ENCODE data around the gene EFCAB12.

The EFCAB12 gene

GRCh38 chr3:129462361-129462968, 34.0 kb upstream of the EFCAB12 start:
- in situ Hi-C loops (cut with HindIII; ENCODE audit: low pct_ligation_motif_present, low sequenced_read_pairs): no loop called here
- no peaks in the 10 kb centered on the region for H3K36me3 ChIP-seq (replicated peaks)
- TF ChIP-seq CTCF (IDR thresholded peaks at IDR 0.05; ENCODE audit: low read depth, low read length, missing control alignments): no peak
- DNase-seq: no peak
- no peaks in the 10 kb centered on the region for H3K27me3 ChIP-seq (replicated peaks)
- no peak overlapping the region for H3K27ac ChIP-seq
- H3K4me3 ChIP-seq (ENCODE audit: low read depth, low read length): no peak overlapping the region

- in situ Hi-C loops (cut with HindIII; ENCODE audit: low pct_ligation_motif_present, low sequenced_read_pairs): no loop called here
These were observed 33.2 kb upstream of the EFCAB12 start for GRCh38 chr3:129461461-129462146.

GRCh38 chr3:129461022-129461421, 32.6 kb upstream of the EFCAB12 start:
- Histone ChIP-seq H3K27me3 (replicated peaks) (no peaks in the 10 kb centered on the region), H3K36me3 (replicated peaks) (no peaks in the 10 kb centered on the region), H3K4me3 (ENCODE audit: low read depth, low read length) (no peak overlapping the region), H3K27ac (no peak overlapping the region)
- no peak for TF ChIP-seq CTCF (IDR thresholded peaks at IDR 0.05; ENCODE audit: low read depth, low read length, missing control alignments)
- peak; percentile 33 for DNase-seq
- in situ Hi-C loops (cut with HindIII; ENCODE audit: low pct_ligation_motif_present, low sequenced_read_pairs): no loop called here

More at GRCh38 chr3:129461461-129462146, 33.2 kb upstream of the EFCAB12 start:
- no peak for DNase-seq
- no peak overlapping the region for H3K4me3 ChIP-seq (ENCODE audit: low read depth, low read length)
- H3K27ac ChIP-seq: no peak overlapping the region
- no peaks in the 10 kb centered on the region for H3K27me3 ChIP-seq (replicated peaks)
- H3K36me3 ChIP-seq (replicated peaks): no peaks in the 10 kb centered on the region
- no peak for TF ChIP-seq CTCF (IDR thresholded peaks at IDR 0.05; ENCODE audit: low read depth, low read length, missing control alignments)

- no peak for TF ChIP-seq CTCF (IDR thresholded peaks at IDR 0.05; ENCODE audit: low read depth, low read length, missing control alignments)
- Histone ChIP-seq H3K36me3 (replicated peaks) (no peaks in the 10 kb centered on the region), H3K27me3 (replicated peaks) (no peaks in the 10 kb centered on the region), H3K4me3 (ENCODE audit: low read depth, low read length) (no peak overlapping the region), H3K27ac (no peak overlapping the region)
- in situ Hi-C loops (cut with HindIII; ENCODE audit: low pct_ligation_motif_present, low sequenced_read_pairs): no loop called here
- no peak for DNase-seq
These were observed 32.1 kb upstream of the EFCAB12 start for GRCh38 chr3:129460572-129460971.

GRCh38 chr3:129460155-129460554, 31.7 kb upstream of the EFCAB12 start:
- no peaks in the 10 kb centered on the region for H3K27me3 ChIP-seq (replicated peaks)
- in situ Hi-C loops (cut with HindIII; ENCODE audit: low pct_ligation_motif_present, low sequenced_read_pairs): no loop called here
- TF ChIP-seq CTCF (IDR thresholded peaks at IDR 0.05; ENCODE audit: low read depth, low read length, missing control alignments): no peak
- H3K27ac ChIP-seq: no peak overlapping the region
- no peak overlapping the region for H3K4me3 ChIP-seq (ENCODE audit: low read depth, low read length)
- DNase-seq: no peak
- no peaks in the 10 kb centered on the region for H3K36me3 ChIP-seq (replicated peaks)

All from brain microvascular endothelial cell (primary cell).